Measurements from ENCODE around the gene ARHGEF12. TPM values are rescaled to one million over a fixed set of nuclear protein-coding genes. Genes with fewer than 3 reads are reported as not detected.

ARHGEF12 gene
- total RNA-seq, 4 donors from 2014 or later: 75.9 to 116 (median 94.3) TPM

GRCh38 chr11:120298461-120298860, 37.8 kb upstream of the ARHGEF12 start:
- no peak for DNase-seq
- H3K27me3 ChIP-seq: peaks cover 3% of the 10 kb centered on the region
- TF ChIP-seq EP300 (IDR thresholded peaks at IDR 0.05; ENCODE audit: low read depth): no peak
- no peak for TF ChIP-seq POLR2AphosphoS5 (IDR thresholded peaks at IDR 0.05)
- TF ChIP-seq, protein P1, sequence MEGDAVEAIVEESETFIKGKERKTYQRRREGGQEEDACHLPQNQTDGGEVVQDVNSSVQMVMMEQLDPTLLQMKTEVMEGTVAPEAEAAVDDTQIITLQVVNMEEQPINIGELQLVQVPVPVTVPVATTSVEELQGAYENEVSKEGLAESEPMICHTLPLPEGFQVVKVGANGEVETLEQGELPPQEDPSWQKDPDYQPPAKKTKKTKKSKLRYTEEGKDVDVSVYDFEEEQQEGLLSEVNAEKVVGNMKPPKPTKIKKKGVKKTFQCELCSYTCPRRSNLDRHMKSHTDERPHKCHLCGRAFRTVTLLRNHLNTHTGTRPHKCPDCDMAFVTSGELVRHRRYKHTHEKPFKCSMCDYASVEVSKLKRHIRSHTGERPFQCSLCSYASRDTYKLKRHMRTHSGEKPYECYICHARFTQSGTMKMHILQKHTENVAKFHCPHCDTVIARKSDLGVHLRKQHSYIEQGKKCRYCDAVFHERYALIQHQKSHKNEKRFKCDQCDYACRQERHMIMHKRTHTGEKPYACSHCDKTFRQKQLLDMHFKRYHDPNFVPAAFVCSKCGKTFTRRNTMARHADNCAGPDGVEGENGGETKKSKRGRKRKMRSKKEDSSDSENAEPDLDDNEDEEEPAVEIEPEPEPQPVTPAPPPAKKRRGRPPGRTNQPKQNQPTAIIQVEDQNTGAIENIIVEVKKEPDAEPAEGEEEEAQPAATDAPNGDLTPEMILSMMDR (IDR thresholded peaks at IDR 0.05): no peak
- no peak for TF ChIP-seq POLR2A (IDR thresholded peaks at IDR 0.05)
- intact Hi-C loops (cut with DNase I; ENCODE audit: low total_unique reads): no loop called here
- 91% methylated on average over 5 of the region's 5 CpGs; no CpG with 5 or more reads in 1 of the 2 donors for WGBS, 2 donors (ENCODE audit: low coverage in 1 of 2)
- H3K4me3 ChIP-seq: no peak overlapping the region
- no peaks in the 10 kb centered on the region for H3K9me3 ChIP-seq
- in situ Hi-C loops (cut with MboI; ENCODE audit: low pct_ligation_motif_present in 1 of 4, low pct_unique_long_range_greater_than_20kb in 1 of 4, low sequenced_read_pairs in 3 of 4): loop anchor here in 3 of 4 donors (5.0 to 25.0 kb wide), 4 partner anchors 64 to 311 kb away; no protein-coding TSS in a partner anchor
- peaks cover 0 to 28% (median 8%) of the 10 kb centered on the region in 4 donors for H3K4me1 ChIP-seq
- H3K27ac ChIP-seq: no peak overlapping the region
- no peaks in the 10 kb centered on the region for H3K36me3 ChIP-seq

GRCh38 chr11:120302001-120302805, 34.0 kb upstream of the ARHGEF12 start:
- H3K27ac ChIP-seq: peak overlapping the region; percentile 15 to 43 (median 21)
- intact Hi-C loops (cut with DNase I; ENCODE audit: low total_unique reads) (loop anchor here (5.0 kb wide), 1 partner anchor 130 kb away; no protein-coding TSS in a partner anchor), in situ Hi-C loops (cut with MboI; ENCODE audit: low pct_ligation_motif_present in 1 of 4, low pct_unique_long_range_greater_than_20kb in 1 of 4, low sequenced_read_pairs in 3 of 4) (loop anchor here in 1 of 4 donors (5.0 to 10.0 kb wide), 2 partner anchors 67 to 130 kb away; no protein-coding TSS in a partner anchor)
- H3K36me3 ChIP-seq: no peaks in the 10 kb centered on the region
- peaks cover 0 to 26% (median 14%) of the 10 kb centered on the region in 4 donors for H3K4me1 ChIP-seq
- TF ChIP-seq POLR2A (IDR thresholded peaks at IDR 0.05) (no peak), POLR2AphosphoS5 (IDR thresholded peaks at IDR 0.05) (no peak)
- H3K9me3 ChIP-seq: no peaks in the 10 kb centered on the region
- H3K4me3 ChIP-seq: no peak overlapping the region
- H3K27me3 ChIP-seq: peaks cover 1% of the 10 kb centered on the region
- DNase-seq: peak; percentile 71
- 20 to 39% methylated on average over 2 to 6 of the region's 6 CpGs for WGBS, 2 donors (ENCODE audit: low coverage in 1 of 2)

DNA sequence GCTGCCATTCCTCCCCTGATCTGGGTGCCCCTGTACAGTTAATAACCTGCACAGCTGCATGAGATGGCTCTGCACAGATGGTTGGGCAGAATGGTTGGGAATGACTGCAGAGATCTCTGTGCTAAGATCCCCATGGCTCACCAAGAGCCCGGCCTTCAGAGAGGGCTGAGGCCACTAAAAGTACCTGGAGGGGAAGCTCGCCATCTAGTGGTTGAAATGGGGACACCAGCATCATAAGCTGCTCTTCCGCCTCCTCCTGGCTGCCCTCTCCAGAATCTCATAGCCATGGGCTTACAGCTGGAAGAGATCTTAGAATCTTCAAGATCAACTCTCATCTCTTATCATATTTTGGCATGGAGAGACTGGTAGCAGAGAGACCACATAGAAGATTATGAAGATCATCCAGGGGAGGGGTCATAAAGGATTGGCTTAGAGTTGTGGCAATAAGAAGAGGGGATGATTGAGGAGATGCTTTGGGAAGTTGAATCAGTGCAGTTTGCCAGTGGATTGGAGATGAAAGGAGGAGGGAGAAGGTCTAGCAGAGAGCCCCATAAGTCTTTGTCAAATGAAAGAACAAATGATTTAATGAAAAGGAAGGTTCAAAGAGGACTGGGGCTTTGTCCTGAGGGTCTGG, 33.1 kb upstream of the ARHGEF12 start:
- peak; percentile 81 for DNase-seq
- Histone ChIP-seq H3K4me3 (no peak overlapping the region), H3K27me3 (no peaks in the 10 kb centered on the region), H3K36me3 (no peaks in the 10 kb centered on the region), H3K4me1 (peaks cover 0 to 26% (median 14%) of the 10 kb centered on the region in 4 donors), H3K27ac (peak overlapping the region in 2 of 4 donors; percentile 19 to 23), H3K9me3 (no peaks in the 10 kb centered on the region)
- in situ Hi-C loops (cut with MboI; ENCODE audit: low pct_ligation_motif_present in 1 of 4, low pct_unique_long_range_greater_than_20kb in 1 of 4, low sequenced_read_pairs in 3 of 4): loop anchor here in 1 of 4 donors (5.0 to 10.0 kb wide), 2 partner anchors 68 to 131 kb away; no protein-coding TSS in a partner anchor
- 10% methylated on average over 3 of the region's 3 CpGs; no CpG with 5 or more reads in 1 of the 2 donors for WGBS, 2 donors (ENCODE audit: low coverage in 1 of 2)
- TF ChIP-seq EP300 (IDR thresholded peaks at IDR 0.05; ENCODE audit: low read depth): no peak
- TF ChIP-seq, protein P1 (IDR thresholded peaks at IDR 0.05): peak; percentile 81 to 90 (median 88)
- intact Hi-C loops (cut with DNase I; ENCODE audit: low total_unique reads): loop anchor here (5.0 kb wide), 1 partner anchor 131 kb away; no protein-coding TSS in a partner anchor

DNA sequence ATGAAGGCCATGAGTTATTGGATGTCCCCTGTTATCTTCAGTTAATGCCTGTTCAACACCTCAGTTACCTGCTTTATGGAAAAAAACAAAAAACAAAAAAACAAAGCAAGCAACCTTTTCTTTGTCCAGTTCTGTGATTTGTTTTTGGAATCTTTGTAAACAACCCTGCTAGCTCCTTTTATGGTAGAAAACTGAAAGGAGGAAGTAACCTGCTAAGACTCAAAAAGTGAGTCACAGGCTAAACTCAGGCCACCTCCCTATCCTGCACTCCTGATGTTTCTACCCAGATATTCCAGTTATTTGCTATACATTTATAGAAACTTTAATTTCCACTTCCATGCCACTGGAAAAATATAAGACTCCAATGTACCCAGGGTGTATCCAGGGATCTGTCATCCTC, 31.7 kb upstream of the ARHGEF12 start:
- Histone ChIP-seq H3K27ac (peak overlapping the region in 2 of 4 donors; percentile 22 to 25), H3K4me3 (no peak overlapping the region), H3K27me3 (no peaks in the 10 kb centered on the region), H3K4me1 (peaks cover 0 to 28% (median 14%) of the 10 kb centered on the region in 4 donors), H3K36me3 (no peaks in the 10 kb centered on the region), H3K9me3 (no peaks in the 10 kb centered on the region)
- no peak for TF ChIP-seq POLR2A (IDR thresholded peaks at IDR 0.05)
- in situ Hi-C loops (cut with MboI; ENCODE audit: low pct_ligation_motif_present in 1 of 4, low pct_unique_long_range_greater_than_20kb in 1 of 4, low sequenced_read_pairs in 3 of 4) (loop anchor here in 1 of 4 donors (5.0 to 10.0 kb wide), 2 partner anchors 70 to 132 kb away; no protein-coding TSS in a partner anchor), intact Hi-C loops (cut with DNase I; ENCODE audit: low total_unique reads) (loop anchor here (5.0 kb wide), 1 partner anchor 132 kb away; no protein-coding TSS in a partner anchor)
- DNase-seq: no peak

DNA sequence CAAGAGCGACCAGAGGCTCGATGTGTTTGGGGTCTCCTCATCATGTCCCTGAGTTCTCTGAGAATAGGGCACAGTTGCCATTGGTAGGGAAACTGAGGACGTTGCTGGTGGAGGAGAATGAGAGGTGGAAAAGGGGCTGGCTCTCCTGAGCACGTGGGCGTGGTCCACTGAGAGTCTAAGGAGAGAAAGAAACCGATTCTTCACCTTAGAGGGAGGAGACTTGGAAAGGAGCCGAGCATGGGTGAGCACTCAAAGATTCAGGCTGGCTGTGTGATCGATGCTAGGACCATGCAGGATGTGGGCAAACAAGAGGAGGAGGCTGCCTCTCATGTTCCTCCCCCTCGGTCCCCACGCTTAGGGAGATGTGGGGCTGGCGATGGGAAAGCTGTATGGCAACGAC, 30.9 kb upstream of the ARHGEF12 start:
- Histone ChIP-seq H3K27me3 (no peaks in the 10 kb centered on the region), H3K9me3 (no peaks in the 10 kb centered on the region), H3K27ac (peak overlapping the region in 1 of 4 donors; percentile 22), H3K36me3 (no peaks in the 10 kb centered on the region), H3K4me1 (peaks cover 0 to 28% (median 13%) of the 10 kb centered on the region in 4 donors), H3K4me3 (no peak overlapping the region)
- in situ Hi-C loops (cut with MboI; ENCODE audit: low pct_ligation_motif_present in 1 of 4, low pct_unique_long_range_greater_than_20kb in 1 of 4, low sequenced_read_pairs in 3 of 4): loop anchor here in 1 of 4 donors (10.0 kb wide), 1 partner anchor 70 kb away; no protein-coding TSS in a partner anchor
- TF ChIP-seq POLR2AphosphoS5 (IDR thresholded peaks at IDR 0.05) (no peak), POLR2A (IDR thresholded peaks at IDR 0.05) (no peak), EP300 (IDR thresholded peaks at IDR 0.05; ENCODE audit: low read depth) (no peak)
- TF ChIP-seq, protein P1 (IDR thresholded peaks at IDR 0.05): no peak
- WGBS, 2 donors (ENCODE audit: low coverage in 1 of 2): 40 to 58% methylated on average over 1 to 12 of the region's 12 CpGs
- intact Hi-C loops (cut with DNase I; ENCODE audit: low total_unique reads): no loop called here
- DNase-seq: peak; percentile 58

Data from transverse colon (tissue), 4 donors.